Skeletal muscle satellite cell (primary cell): Measurements from ENCODE around the gene RNASEH2A.
A peak's percentile ranks its signal among the peaks of the same experiment; 100 is the strongest.

Experiments
- H3K27me3 ChIP-seq: 2 replicates; pipeline ENCODE4 v1.7.0; 2013; ENCODE audit warnings: low read length; ENCODE audit not compliant: control insufficient read depth, insufficient read depth
- H3K36me3 ChIP-seq: 2 replicates; pipeline ENCODE4 v1.7.0; 2013; ENCODE audit warnings: mild to moderate bottlenecking, control low read depth, low read length; ENCODE audit not compliant: insufficient read depth
- H3K4me1 ChIP-seq: 2 replicates; pipeline ENCODE4 v1.7.0; 2013; ENCODE audit warnings: low read length; ENCODE audit not compliant: control insufficient read depth, insufficient read depth
- H3K4me2 ChIP-seq: 2 replicates; pipeline ENCODE4 v1.7.0; 2013; ENCODE audit warnings: mild to moderate bottlenecking, low read length
- H3K4me3 ChIP-seq: 2 replicates; pipeline ENCODE4 v1.7.0; 2013; ENCODE audit warnings: low read length
- H3K9ac ChIP-seq: 2 replicates; pipeline ENCODE4 v1.7.0; 2013; ENCODE audit warnings: mild to moderate bottlenecking, low read depth, low read length, moderate library complexity
- H3K9me3 ChIP-seq: replicated peaks from 2 replicates; pipeline ENCODE4 v1.7.0; 2013; ENCODE audit warnings: mild to moderate bottlenecking, control low read depth, low read length

The RNASEH2A gene

GRCh38 chr19:12773571-12773970 lies 32.8 kb upstream of the RNASEH2A start:
- Histone ChIP-seq H3K4me3 (no peak overlapping the region), H3K36me3 (peaks cover 5% of the 10 kb centered on the region), H3K9ac (no peak overlapping the region), H3K9me3 (no peaks in the 10 kb centered on the region), H3K4me1 (peaks cover 16% of the 10 kb centered on the region), H3K4me2 (no peak overlapping the region), H3K27me3 (no peaks in the 10 kb centered on the region)

GRCh38 chr19:12774588-12775555 lies 31.5 kb upstream of the RNASEH2A start, which contains the start of gene HOOK2:
HOOK2 (minus strand) TSS chr19:12775552; CDS start chr19:12775449, 103 bp downstream.
- H3K27me3 ChIP-seq = no peaks in the 10 kb centered on the region
- peaks cover 29% of the 10 kb centered on the region for H3K4me1 ChIP-seq
- peak within 1 kb of the TSS; percentile 80 for H3K9ac ChIP-seq
- H3K36me3 ChIP-seq = no peaks in the 10 kb centered on the region
- H3K9me3 ChIP-seq = no peaks in the 10 kb centered on the region
- H3K4me3 ChIP-seq = peak within 1 kb of the TSS; percentile 85
- peak within 1 kb of the TSS; percentile 98 for H3K4me2 ChIP-seq

GRCh38 chr19:12777217-12778016 lies 29.0 kb upstream of the RNASEH2A start:
- Histone ChIP-seq H3K4me1 (peaks cover 38% of the 10 kb centered on the region), H3K9ac (peak overlapping the region; percentile 86), H3K4me3 (peak overlapping the region; percentile 84)

GRCh38 chr19:12778017-12778904 lies 28.1 kb upstream of the RNASEH2A start:
- H3K4me3 ChIP-seq = peak overlapping the region; percentile 84
- peak overlapping the region; percentile 91 for H3K4me2 ChIP-seq
- no peaks in the 10 kb centered on the region for H3K27me3 ChIP-seq
- H3K9me3 ChIP-seq = no peaks in the 10 kb centered on the region
- H3K36me3 ChIP-seq = no peaks in the 10 kb centered on the region
- peak overlapping the region; percentile 86 for H3K9ac ChIP-seq
- H3K4me1 ChIP-seq = peaks cover 46% of the 10 kb centered on the region

More at GRCh38 chr19:12777217-12778016, 29.0 kb upstream of the RNASEH2A start:
- H3K36me3 ChIP-seq = no peaks in the 10 kb centered on the region
- peak overlapping the region; percentile 91 for H3K4me2 ChIP-seq
- H3K27me3 ChIP-seq = no peaks in the 10 kb centered on the region
- H3K9me3 ChIP-seq = no peaks in the 10 kb centered on the region

GRCh38 chr19:12778905-12779161 lies 27.6 kb upstream of the RNASEH2A start:
- H3K4me2 ChIP-seq = peak overlapping the region; percentile 91
- no peaks in the 10 kb centered on the region for H3K9me3 ChIP-seq
- no peaks in the 10 kb centered on the region for H3K36me3 ChIP-seq
- H3K4me1 ChIP-seq = peaks cover 46% of the 10 kb centered on the region
- peak overlapping the region; percentile 86 for H3K9ac ChIP-seq
- no peaks in the 10 kb centered on the region for H3K27me3 ChIP-seq
- peak overlapping the region; percentile 84 for H3K4me3 ChIP-seq

GRCh38 chr19:12779162-12779993 lies 27.0 kb upstream of the RNASEH2A start:
- Histone ChIP-seq H3K27me3 (no peaks in the 10 kb centered on the region), H3K9ac (peak overlapping the region; percentile 86), H3K36me3 (no peaks in the 10 kb centered on the region), H3K4me1 (peaks cover 49% of the 10 kb centered on the region), H3K9me3 (no peaks in the 10 kb centered on the region), H3K4me3 (peak overlapping the region; percentile 84), H3K4me2 (peak overlapping the region; percentile 91)

- peaks cover 71% of the 10 kb centered on the region for H3K4me1 ChIP-seq
Observed at GRCh38 chr19:12782174-12782423, 24.3 kb upstream of the RNASEH2A start.

GRCh38 chr19:12782424-12783290 lies 23.7 kb upstream of the RNASEH2A start:
- Histone ChIP-seq H3K27me3 (no peaks in the 10 kb centered on the region), H3K9ac (peak overlapping the region; percentile 81), H3K9me3 (no peaks in the 10 kb centered on the region), H3K4me2 (peak overlapping the region; percentile 91), H3K4me1 (peaks cover 74% of the 10 kb centered on the region), H3K36me3 (no peaks in the 10 kb centered on the region), H3K4me3 (peak overlapping the region; percentile 69)

More at GRCh38 chr19:12782174-12782423, 24.3 kb upstream of the RNASEH2A start:
- H3K9me3 ChIP-seq = no peaks in the 10 kb centered on the region
- peak overlapping the region; percentile 81 for H3K9ac ChIP-seq
- no peaks in the 10 kb centered on the region for H3K36me3 ChIP-seq
- peak overlapping the region; percentile 91 for H3K4me2 ChIP-seq
- no peaks in the 10 kb centered on the region for H3K27me3 ChIP-seq
- peak overlapping the region; percentile 69 for H3K4me3 ChIP-seq

GRCh38 chr19:12783291-12783848 lies 23.0 kb upstream of the RNASEH2A start:
- Histone ChIP-seq H3K4me2 (peak overlapping the region; percentile 91), H3K9me3 (no peaks in the 10 kb centered on the region), H3K27me3 (no peaks in the 10 kb centered on the region), H3K4me3 (peak overlapping the region; percentile 69), H3K4me1 (peaks cover 78% of the 10 kb centered on the region), H3K9ac (peak overlapping the region; percentile 81), H3K36me3 (no peaks in the 10 kb centered on the region)
